WTC11 (cell line): ENCODE data around the gene PSMA1. TPM values are rescaled to one million over a fixed set of nuclear protein-coding genes. Genes with fewer than 3 reads are reported as not detected.

Experiments
- total RNA-seq: library from RNA; stranded (reverse); gene quantifications from 3 replicates; pipeline ENCODE4 v1.2.3, GENCODE V29; 2021

The PSMA1 gene
- total RNA-seq, 1 experiment from 2014 or later = 139 TPM

Other genes starting within 250 kb of the PSMA1 start
- 161 to 164 TPM (median 164 TPM) in 3 replicates for gene RRAS2, start 161.2 kb downstream of the PSMA1 start, total RNA-seq
- gene COPB1, start 20.6 kb downstream of the PSMA1 start, total RNA-seq = 67.9 to 76.3 TPM (median 75.6 TPM) in 3 replicates
- 9.4 to 9.6 TPM (median 9.5 TPM) in 3 replicates for gene PDE3B, start 123.4 kb upstream of the PSMA1 start, total RNA-seq